Liver (tissue), 3 donors: Measurements from ENCODE around the gene AGO1.

Experiments
- SP1 ChIP-seq: IDR thresholded peaks from 2 replicates; pipeline ENCODE4 v1.6.1; 2018; ENCODE audit warnings: antibody characterized with exemption, mild to moderate bottlenecking
- YY1 ChIP-seq: IDR thresholded peaks from 2 replicates; pipeline ENCODE4 v1.6.1; 2016; ENCODE audit warnings: antibody characterized with exemption, mild to moderate bottlenecking
- TF ChIP-seq, protein P1 (sequence below): fragments of 150-350 bp; IDR thresholded peaks from 2 replicates; pipeline ENCODE4 v1.5.1; 2017; ENCODE audit warnings: improper control_type of control experiment, low read depth, low read length; ENCODE audit not compliant: missing input control
- donor health status: healthy.
- donor health status: healthy.

GRCh38 chr1:35901235-35901634 is 18.2 kb downstream of the AGO1 start:
- TF ChIP-seq, protein P1, sequence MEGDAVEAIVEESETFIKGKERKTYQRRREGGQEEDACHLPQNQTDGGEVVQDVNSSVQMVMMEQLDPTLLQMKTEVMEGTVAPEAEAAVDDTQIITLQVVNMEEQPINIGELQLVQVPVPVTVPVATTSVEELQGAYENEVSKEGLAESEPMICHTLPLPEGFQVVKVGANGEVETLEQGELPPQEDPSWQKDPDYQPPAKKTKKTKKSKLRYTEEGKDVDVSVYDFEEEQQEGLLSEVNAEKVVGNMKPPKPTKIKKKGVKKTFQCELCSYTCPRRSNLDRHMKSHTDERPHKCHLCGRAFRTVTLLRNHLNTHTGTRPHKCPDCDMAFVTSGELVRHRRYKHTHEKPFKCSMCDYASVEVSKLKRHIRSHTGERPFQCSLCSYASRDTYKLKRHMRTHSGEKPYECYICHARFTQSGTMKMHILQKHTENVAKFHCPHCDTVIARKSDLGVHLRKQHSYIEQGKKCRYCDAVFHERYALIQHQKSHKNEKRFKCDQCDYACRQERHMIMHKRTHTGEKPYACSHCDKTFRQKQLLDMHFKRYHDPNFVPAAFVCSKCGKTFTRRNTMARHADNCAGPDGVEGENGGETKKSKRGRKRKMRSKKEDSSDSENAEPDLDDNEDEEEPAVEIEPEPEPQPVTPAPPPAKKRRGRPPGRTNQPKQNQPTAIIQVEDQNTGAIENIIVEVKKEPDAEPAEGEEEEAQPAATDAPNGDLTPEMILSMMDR, result no peak
- TF ChIP-seq SP1 (no peak), YY1 (no peak)
